Gastroesophageal sphincter (tissue), 3 donors: ENCODE data around the gene CD82.

ENCODE experiments used
- POLR2A ChIP-seq, 2 donors: fragments of 450-650 bp; IDR thresholded peaks; one replicate each; pipeline ENCODE4 v1.6.1; 2017; ENCODE audit warnings: antibody characterized with exemption in 2 of 2, mild to moderate bottlenecking in 2 of 2, moderate library complexity in 1 of 2
- TF ChIP-seq, protein P1 (sequence below), 4 experiments: fragments of 200-600 bp in 2 of 4; fragments of 450-650 bp in 2 of 4; sonication (generic) in 1 of 4; IDR thresholded peaks; one replicate each; pipeline ENCODE4 v1.5.1; 2017 to 2019; ENCODE audit warnings: antibody characterized with exemption in 4 of 4, mild to moderate bottlenecking in 2 of 4, moderate library complexity in 2 of 4

DNA sequence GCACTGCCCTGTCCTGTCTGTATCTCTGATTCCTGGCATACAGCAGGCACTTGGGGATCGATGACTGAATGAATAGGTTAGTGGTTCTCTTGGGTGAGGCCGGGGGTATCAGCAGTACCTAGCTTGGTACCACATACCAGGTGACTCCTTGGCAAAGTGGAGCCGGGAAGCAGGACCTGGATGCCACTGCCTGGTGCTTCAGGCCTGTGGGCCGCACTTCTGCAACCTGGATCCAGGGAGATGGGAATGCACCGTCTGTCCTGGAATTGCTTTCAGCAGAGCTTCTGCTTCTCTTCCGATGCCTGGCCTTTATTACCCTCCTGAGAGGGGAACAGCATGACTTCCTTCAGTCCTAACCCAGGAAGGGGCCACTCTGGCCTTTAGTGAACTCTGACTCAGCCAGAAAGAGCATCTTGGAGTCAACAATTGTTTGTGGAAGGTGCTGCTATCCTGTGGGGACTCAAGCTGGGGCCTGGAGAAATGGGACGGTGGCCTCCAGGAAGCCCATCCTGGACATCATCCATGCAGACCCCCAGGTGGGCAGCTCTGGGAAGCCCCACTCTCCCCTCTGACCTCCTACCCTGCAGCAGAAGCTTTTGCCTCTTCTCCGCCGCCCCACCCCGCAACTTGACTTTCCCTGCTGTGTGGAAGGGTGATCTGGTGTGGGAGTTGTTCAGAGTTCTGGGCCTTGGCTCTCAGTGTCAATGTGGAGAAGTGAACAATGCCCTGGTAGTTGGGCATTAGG lies 5.1 kb downstream of the CD82 start:
- TF ChIP-seq, protein P1, sequence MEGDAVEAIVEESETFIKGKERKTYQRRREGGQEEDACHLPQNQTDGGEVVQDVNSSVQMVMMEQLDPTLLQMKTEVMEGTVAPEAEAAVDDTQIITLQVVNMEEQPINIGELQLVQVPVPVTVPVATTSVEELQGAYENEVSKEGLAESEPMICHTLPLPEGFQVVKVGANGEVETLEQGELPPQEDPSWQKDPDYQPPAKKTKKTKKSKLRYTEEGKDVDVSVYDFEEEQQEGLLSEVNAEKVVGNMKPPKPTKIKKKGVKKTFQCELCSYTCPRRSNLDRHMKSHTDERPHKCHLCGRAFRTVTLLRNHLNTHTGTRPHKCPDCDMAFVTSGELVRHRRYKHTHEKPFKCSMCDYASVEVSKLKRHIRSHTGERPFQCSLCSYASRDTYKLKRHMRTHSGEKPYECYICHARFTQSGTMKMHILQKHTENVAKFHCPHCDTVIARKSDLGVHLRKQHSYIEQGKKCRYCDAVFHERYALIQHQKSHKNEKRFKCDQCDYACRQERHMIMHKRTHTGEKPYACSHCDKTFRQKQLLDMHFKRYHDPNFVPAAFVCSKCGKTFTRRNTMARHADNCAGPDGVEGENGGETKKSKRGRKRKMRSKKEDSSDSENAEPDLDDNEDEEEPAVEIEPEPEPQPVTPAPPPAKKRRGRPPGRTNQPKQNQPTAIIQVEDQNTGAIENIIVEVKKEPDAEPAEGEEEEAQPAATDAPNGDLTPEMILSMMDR (IDR thresholded peaks at IDR 0.05) = no peak
- no peak for TF ChIP-seq POLR2A (IDR thresholded peaks at IDR 0.05)
